Panc1 (cell line): ENCODE results near the gene CYSRT1.

Source experiments
- POLR2AphosphoS5 ChIP-seq: IDR thresholded peaks from 2 replicates; pipeline ENCODE4 v1.6.1; 2012; ENCODE audit warnings: mild to moderate bottlenecking, low read depth, low read length, moderate library complexity
- SIN3A ChIP-seq: IDR thresholded peaks from 2 replicates; pipeline ENCODE4 v1.6.1; 2012; ENCODE audit warnings: low read depth, mild to moderate bottlenecking, low read length, moderate library complexity, borderline replicate concordance; ENCODE audit not compliant: insufficient read depth
- TF ChIP-seq, protein P1 (sequence below): fragments of 450-650 bp; IDR thresholded peaks from 2 replicates; pipeline ENCODE4 v1.5.1; 2017; ENCODE audit warnings: mild to moderate bottlenecking
- TF ChIP-seq, protein P2 (sequence below), 2 experiments: IDR thresholded peaks; 2 replicates each; pipeline ENCODE4 v1.6.1; 2011 to 2012; ENCODE audit warnings: low read depth in 2 of 2, control low read depth in 1 of 2, low read length in 1 of 2, mild to moderate bottlenecking in 1 of 2, moderate library complexity in 1 of 2; ENCODE audit not compliant: insufficient read depth in 1 of 2

DNA sequence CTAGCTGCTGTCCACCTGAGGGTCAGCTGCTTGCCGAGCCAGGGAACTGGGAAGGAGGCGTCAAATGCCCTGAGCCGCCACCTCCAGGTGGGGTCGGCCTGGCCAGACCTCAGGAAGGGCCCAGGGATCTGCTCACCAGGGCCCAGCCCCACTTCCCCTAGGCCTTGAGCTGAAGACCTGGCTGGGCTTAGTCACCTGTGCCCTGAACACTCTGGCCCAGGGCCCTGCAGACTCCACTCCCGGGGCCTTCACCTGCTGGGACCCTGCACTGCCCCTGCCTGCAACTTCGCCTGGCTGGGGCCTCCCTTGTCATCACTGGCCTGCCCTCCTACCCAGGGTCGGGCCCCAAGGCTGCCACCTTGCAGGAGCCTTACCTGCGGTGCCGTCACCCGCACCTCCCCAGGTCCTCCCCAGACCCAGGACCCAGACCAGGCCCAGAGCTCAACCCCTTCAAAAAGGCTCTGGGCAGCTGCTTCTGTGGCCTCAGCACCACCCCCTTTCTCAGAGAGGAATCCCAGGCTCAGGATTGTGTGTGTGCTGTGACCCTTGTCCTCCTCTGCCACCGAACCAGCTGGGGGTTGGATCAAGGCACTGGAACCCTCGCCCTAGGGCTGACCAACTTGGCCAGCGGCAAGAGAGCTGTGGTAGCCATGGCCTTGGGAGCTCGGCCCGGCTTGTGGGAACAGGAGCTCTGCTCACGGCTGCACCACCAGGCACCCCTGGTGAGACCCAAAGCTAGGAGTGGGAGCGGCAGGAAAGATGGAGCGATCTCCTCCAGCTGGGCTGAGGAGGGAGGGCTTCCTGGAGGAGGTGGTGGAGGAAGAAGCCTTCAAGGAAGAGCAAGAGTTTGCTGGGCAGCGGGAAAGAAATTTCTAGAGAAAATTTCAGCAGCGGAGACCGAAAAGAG lies 29.0 kb downstream of the CYSRT1 start:
- TF ChIP-seq, protein P1, sequence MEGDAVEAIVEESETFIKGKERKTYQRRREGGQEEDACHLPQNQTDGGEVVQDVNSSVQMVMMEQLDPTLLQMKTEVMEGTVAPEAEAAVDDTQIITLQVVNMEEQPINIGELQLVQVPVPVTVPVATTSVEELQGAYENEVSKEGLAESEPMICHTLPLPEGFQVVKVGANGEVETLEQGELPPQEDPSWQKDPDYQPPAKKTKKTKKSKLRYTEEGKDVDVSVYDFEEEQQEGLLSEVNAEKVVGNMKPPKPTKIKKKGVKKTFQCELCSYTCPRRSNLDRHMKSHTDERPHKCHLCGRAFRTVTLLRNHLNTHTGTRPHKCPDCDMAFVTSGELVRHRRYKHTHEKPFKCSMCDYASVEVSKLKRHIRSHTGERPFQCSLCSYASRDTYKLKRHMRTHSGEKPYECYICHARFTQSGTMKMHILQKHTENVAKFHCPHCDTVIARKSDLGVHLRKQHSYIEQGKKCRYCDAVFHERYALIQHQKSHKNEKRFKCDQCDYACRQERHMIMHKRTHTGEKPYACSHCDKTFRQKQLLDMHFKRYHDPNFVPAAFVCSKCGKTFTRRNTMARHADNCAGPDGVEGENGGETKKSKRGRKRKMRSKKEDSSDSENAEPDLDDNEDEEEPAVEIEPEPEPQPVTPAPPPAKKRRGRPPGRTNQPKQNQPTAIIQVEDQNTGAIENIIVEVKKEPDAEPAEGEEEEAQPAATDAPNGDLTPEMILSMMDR, result no peak
- TF ChIP-seq POLR2AphosphoS5 (no peak), SIN3A (no peak)
- TF ChIP-seq, protein P2, sequence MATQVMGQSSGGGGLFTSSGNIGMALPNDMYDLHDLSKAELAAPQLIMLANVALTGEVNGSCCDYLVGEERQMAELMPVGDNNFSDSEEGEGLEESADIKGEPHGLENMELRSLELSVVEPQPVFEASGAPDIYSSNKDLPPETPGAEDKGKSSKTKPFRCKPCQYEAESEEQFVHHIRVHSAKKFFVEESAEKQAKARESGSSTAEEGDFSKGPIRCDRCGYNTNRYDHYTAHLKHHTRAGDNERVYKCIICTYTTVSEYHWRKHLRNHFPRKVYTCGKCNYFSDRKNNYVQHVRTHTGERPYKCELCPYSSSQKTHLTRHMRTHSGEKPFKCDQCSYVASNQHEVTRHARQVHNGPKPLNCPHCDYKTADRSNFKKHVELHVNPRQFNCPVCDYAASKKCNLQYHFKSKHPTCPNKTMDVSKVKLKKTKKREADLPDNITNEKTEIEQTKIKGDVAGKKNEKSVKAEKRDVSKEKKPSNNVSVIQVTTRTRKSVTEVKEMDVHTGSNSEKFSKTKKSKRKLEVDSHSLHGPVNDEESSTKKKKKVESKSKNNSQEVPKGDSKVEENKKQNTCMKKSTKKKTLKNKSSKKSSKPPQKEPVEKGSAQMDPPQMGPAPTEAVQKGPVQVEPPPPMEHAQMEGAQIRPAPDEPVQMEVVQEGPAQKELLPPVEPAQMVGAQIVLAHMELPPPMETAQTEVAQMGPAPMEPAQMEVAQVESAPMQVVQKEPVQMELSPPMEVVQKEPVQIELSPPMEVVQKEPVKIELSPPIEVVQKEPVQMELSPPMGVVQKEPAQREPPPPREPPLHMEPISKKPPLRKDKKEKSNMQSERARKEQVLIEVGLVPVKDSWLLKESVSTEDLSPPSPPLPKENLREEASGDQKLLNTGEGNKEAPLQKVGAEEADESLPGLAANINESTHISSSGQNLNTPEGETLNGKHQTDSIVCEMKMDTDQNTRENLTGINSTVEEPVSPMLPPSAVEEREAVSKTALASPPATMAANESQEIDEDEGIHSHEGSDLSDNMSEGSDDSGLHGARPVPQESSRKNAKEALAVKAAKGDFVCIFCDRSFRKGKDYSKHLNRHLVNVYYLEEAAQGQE (IDR thresholded peaks at IDR 0.05; ENCODE audit: insufficient read depth in 1 of 2, low read depth in 2 of 2, low read length in 1 of 2), result no peak
